Thyroid gland (tissue), 4 donors: ENCODE measurements around the gene PTPN13.

Source experiments
- CTCF ChIP-seq, 6 experiments: fragments of 200-600 bp in 3 of 6; fragments of 450-650 bp in 3 of 6; sonication (generic) in 3 of 6; IDR thresholded peaks; one replicate each; pipeline ENCODE4 v1.5.1; 2016 to 2019; ENCODE audit warnings: antibody characterized with exemption in 6 of 6, mild to moderate bottlenecking in 2 of 6, inconsistent platforms in 1 of 6, moderate library complexity in 1 of 6
- POLR2A ChIP-seq, 2 donors: fragments of 450-650 bp; IDR thresholded peaks; one replicate each; pipeline ENCODE4 v1.6.1; 2017; ENCODE audit warnings: antibody characterized with exemption in 2 of 2, mild to moderate bottlenecking in 2 of 2, moderate library complexity in 1 of 2

DNA sequence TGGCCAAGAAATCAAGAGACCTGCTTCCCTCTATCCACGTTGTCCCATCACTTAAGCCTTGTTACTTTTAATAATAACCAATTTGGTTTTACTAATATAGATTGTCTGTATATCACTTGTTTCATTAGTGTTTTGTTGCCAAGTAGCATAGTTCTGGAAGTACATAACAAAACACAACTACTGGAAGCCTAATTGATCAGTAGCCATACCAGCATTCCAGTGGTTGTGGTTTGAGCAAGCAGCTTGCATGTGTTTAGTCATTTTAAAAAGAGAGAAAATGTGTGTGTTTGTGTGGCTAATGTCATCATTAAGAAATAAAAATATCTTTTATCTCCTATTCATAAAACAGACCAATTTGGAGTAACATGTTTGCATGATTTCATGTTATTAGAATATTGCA is 70.8 kb downstream of the PTPN13 start:
- TF ChIP-seq CTCF (IDR thresholded peaks at IDR 0.05) (no peak), POLR2A (IDR thresholded peaks at IDR 0.05) (no peak)
